GM12865 (cell line): ENCODE measurements around the gene EFCAB14.

Source experiments
- DNase-seq: peaks from one replicate; pipeline ENCODE4 v3.0.0; 2010; ENCODE audit warnings: low read depth
- H3K4me3 ChIP-seq: 2 replicates; pipeline ENCODE4 v1.5.1; 2011; ENCODE audit warnings: mild to moderate bottlenecking, low read depth, low read length, control low read depth
- TF ChIP-seq, protein P1 (sequence below): IDR thresholded peaks from 2 replicates; pipeline ENCODE4 v1.5.1; 2011; ENCODE audit warnings: low read length, control low read depth, low read depth, inconsistent platforms; ENCODE audit not compliant: insufficient read depth; ENCODE audit errors: missing control alignments

The EFCAB14 gene

GRCh38 chr1:46676531-46676930 is 42.4 kb downstream of the EFCAB14 start:
- no peak for DNase-seq
- no peak overlapping the region for H3K4me3 ChIP-seq
- TF ChIP-seq, protein P1, sequence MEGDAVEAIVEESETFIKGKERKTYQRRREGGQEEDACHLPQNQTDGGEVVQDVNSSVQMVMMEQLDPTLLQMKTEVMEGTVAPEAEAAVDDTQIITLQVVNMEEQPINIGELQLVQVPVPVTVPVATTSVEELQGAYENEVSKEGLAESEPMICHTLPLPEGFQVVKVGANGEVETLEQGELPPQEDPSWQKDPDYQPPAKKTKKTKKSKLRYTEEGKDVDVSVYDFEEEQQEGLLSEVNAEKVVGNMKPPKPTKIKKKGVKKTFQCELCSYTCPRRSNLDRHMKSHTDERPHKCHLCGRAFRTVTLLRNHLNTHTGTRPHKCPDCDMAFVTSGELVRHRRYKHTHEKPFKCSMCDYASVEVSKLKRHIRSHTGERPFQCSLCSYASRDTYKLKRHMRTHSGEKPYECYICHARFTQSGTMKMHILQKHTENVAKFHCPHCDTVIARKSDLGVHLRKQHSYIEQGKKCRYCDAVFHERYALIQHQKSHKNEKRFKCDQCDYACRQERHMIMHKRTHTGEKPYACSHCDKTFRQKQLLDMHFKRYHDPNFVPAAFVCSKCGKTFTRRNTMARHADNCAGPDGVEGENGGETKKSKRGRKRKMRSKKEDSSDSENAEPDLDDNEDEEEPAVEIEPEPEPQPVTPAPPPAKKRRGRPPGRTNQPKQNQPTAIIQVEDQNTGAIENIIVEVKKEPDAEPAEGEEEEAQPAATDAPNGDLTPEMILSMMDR = no peak

- no peak overlapping the region for H3K4me3 ChIP-seq
- peak; percentile 31 for DNase-seq
- TF ChIP-seq, protein P1 = no peak
Measured at GRCh38 chr1:46675549-46676314, 43.2 kb downstream of the EFCAB14 start.

DNA sequence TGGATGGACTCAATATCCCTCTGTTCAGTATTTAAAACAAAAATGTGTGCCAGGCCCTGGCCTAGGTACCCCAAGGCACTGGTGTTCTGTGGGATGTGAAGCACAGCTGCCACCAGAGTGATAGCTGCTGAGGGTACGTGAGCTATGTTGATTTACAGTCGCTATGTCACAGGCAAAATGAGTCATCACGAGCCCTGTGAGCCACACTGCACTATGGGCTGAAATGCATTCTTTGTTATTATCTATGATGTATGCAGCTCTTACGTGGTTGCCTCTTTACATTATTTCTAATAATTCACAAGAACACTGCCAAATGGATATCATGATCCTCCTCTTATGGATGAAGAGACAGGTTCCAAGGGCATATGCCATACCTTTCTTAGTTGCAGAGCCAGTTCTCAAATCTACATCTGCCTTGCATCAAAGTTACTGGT is 45.1 kb downstream of the EFCAB14 start:
- no peak overlapping the region for H3K4me3 ChIP-seq
- no peak for DNase-seq
- TF ChIP-seq, protein P1 = no peak

DNA sequence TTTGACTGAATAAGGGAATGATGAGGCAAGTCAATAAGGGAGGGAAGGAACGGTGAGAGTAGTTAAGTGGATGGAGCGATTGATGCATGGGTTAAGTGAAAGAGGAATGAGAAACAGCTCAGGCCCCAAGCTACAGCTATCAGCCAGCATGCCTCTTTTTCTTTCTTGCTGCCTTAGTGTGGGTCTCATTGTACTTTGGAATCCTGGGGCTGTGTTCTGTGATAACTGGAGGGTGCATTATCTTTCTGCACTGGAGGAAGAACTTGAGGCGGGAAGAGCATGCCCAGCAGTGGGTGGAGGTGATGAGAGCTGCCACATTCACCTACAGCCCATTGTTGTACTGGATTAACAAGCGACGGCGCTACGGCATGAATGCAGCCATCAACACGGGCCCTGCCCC is 46.2 kb downstream of the EFCAB14 start:
- DNase-seq = no peak
- H3K4me3 ChIP-seq = no peak overlapping the region
- TF ChIP-seq, protein P1 = no peak

GRCh38 chr1:46671554-46671953 is 47.4 kb downstream of the EFCAB14 start, which contains the start of gene TEX38:
TEX38 (plus strand) TSS chr1:46671854; CDS start chr1:46671935, 81 bp downstream.
- TF ChIP-seq, protein P1 = no peak
- H3K4me3 ChIP-seq = no peak within 1 kb of the TSS
- no peak for DNase-seq

DNA sequence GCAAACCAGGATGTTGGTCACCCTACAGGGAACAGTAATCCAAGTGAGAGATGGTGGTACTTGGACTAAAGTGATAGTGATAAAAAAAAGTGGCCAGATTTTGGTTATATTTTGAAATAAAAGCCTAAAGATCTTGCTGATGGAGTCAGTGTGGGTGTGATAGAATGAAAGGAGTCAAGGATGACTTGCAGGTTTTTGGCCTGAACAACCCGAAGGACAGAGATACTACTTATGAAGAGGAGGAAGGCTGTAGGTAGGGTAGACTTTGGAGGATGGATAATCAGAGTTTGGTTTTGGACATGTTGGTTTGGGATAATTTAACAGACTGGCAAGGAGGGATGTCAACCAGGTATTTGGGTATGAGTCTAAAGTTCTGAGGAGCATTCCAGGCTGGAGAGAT is 48.8 kb downstream of the EFCAB14 start:
- DNase-seq = no peak
- TF ChIP-seq, protein P1 = no peak
- no peak overlapping the region for H3K4me3 ChIP-seq
